Smooth muscle cell (in vitro differentiated cells): ENCODE data around the gene ZDHHC17. TPM values are rescaled to one million over a fixed set of nuclear protein-coding genes. Genes with fewer than 3 reads are reported as not detected.

ENCODE experiments used
- DNase-seq: peaks from one replicate; lab custom pipeline; 2025; ENCODE audit not compliant: unreplicated experiment; lab: John Stamatoyannopoulos, UW
- H2AFZ ChIP-seq: fragments of 200-600 bp; sonication (generic); 2 replicates; pipeline ENCODE4 v1.6.0; 2016; ENCODE audit warnings: antibody characterized with exemption, low read depth, mild to moderate bottlenecking
- H3F3A ChIP-seq: fragments of 200-600 bp; sonication (generic); 2 replicates; pipeline ENCODE4 v1.6.0; 2017; ENCODE audit warnings: antibody characterized with exemption, low read depth
- H3K27ac ChIP-seq: fragments of 200-600 bp; sonication (generic); 2 replicates; pipeline ENCODE4 v1.5.1; 2016; ENCODE audit warnings: low read depth, mild to moderate bottlenecking
- H3K27me3 ChIP-seq: fragments of 200-600 bp; sonication (generic); 2 replicates; pipeline ENCODE4 v1.6.1; 2016; ENCODE audit warnings: low read depth, mild to moderate bottlenecking
- H3K36me3 ChIP-seq: fragments of 200-600 bp; sonication (generic); 2 replicates; pipeline ENCODE4 v1.5.1; 2016; ENCODE audit warnings: low read depth
- H3K4me1 ChIP-seq: fragments of 200-600 bp; sonication (generic); 2 replicates; pipeline ENCODE4 v1.5.1; 2016; ENCODE audit warnings: low read depth
- H3K4me2 ChIP-seq: fragments of 200-600 bp; sonication (generic); 2 replicates; pipeline ENCODE4 v1.6.0; 2016; ENCODE audit warnings: mild to moderate bottlenecking
- H3K4me3 ChIP-seq: fragments of 200-600 bp; sonication (generic); 2 replicates; pipeline ENCODE4 v1.5.1; 2016; ENCODE audit warnings: mild to moderate bottlenecking
- H3K79me2 ChIP-seq: fragments of 200-600 bp; sonication (generic); 2 replicates; pipeline ENCODE4 v1.6.0; 2016; ENCODE audit warnings: low read depth, mild to moderate bottlenecking
- H3K9ac ChIP-seq: fragments of 200-600 bp; sonication (generic); 2 replicates; pipeline ENCODE4 v1.6.0; 2016; ENCODE audit warnings: low read depth
- H3K9me3 ChIP-seq: fragments of 200-600 bp; sonication (generic); replicated peaks from 2 replicates; pipeline ENCODE4 v1.5.1; 2016; ENCODE audit warnings: low read depth
- H4K20me1 ChIP-seq: fragments of 200-600 bp; sonication (generic); 2 replicates; pipeline ENCODE4 v1.6.0; 2016; ENCODE audit warnings: low read depth
- CTCF ChIP-seq: fragments of 200-600 bp; sonication (generic); IDR thresholded peaks from 2 replicates; pipeline ENCODE4 v1.5.1; 2017; ENCODE audit warnings: borderline replicate concordance, mild to moderate bottlenecking, antibody characterized with exemption; ENCODE audit not compliant: insufficient read depth, poor library complexity, severe bottlenecking
- WGBS: methylation state at CpG from one replicate; pipeline ENCODE4 v1.1.7; 2016; ENCODE audit warnings: low lambda C conversion rate; 5-methylcytosine and 5-hydroxymethylcytosine counted together
- polyA plus RNA-seq: library from polyadenylated mRNA; unstranded; fragments of >200 nt; fragmentation: Nextera tagmentation; extraction: Ambion mirVana; gene quantifications from 2 replicates; pipeline ENCODE4 v1.2.1, GENCODE V29; 2016
- total RNA-seq: library from RNA; depleted of rRNA; stranded (reverse); fragments of >200 nt; gene quantifications from 2 replicates; pipeline ENCODE4 v1.2.3, GENCODE V29; 2014

ZDHHC17 gene
- total and polyA plus RNA-seq, 2 experiments from 2014 or later, result 12.8 to 34.8 TPM

GRCh38 chr12:76792828-76793227, 28.9 kb downstream of the ZDHHC17 start:
- Histone ChIP-seq H4K20me1 (peaks cover 41% of the 10 kb centered on the region), H3K79me2 (peaks cover 89% of the 10 kb centered on the region), H3K4me1 (no peaks in the 10 kb centered on the region), H3K9me3 (no peaks in the 10 kb centered on the region), H3F3A (no peaks in the 10 kb centered on the region), H3K27ac (no peak overlapping the region), H3K27me3 (no peaks in the 10 kb centered on the region), H3K9ac (no peak overlapping the region), H3K36me3 (no peaks in the 10 kb centered on the region), H2AFZ (no peak overlapping the region), H3K4me3 (no peak overlapping the region), H3K4me2 (no peak overlapping the region)
- DNase-seq, result no peak
- 76% methylated on average over 1 of the region's 1 CpG for WGBS
- no peak for TF ChIP-seq CTCF

- H3K9ac ChIP-seq, result no peak overlapping the region
- no peak overlapping the region for H3K4me3 ChIP-seq
- H3K9me3 ChIP-seq, result peaks cover 10% of the 10 kb centered on the region
- 99% methylated on average over 4 of the region's 4 CpGs for WGBS
- H3K4me1 ChIP-seq, result no peaks in the 10 kb centered on the region
- DNase-seq, result no peak
- peaks cover 82% of the 10 kb centered on the region for H3K79me2 ChIP-seq
- no peak overlapping the region for H3K4me2 ChIP-seq
- H3K27ac ChIP-seq, result no peak overlapping the region
- no peaks in the 10 kb centered on the region for H3K27me3 ChIP-seq
- no peaks in the 10 kb centered on the region for H3F3A ChIP-seq
- H4K20me1 ChIP-seq, result peaks cover 12% of the 10 kb centered on the region
- H3K36me3 ChIP-seq, result peaks cover 6% of the 10 kb centered on the region
- no peak overlapping the region for H2AFZ ChIP-seq
- no peak for TF ChIP-seq CTCF
Observed at GRCh38 chr12:76798864-76799263, 34.9 kb downstream of the ZDHHC17 start.

GRCh38 chr12:76799362-76799761, 35.4 kb downstream of the ZDHHC17 start:
- no peak overlapping the region for H3K4me2 ChIP-seq
- H3K9ac ChIP-seq, result no peak overlapping the region
- H3K4me1 ChIP-seq, result no peaks in the 10 kb centered on the region
- peak overlapping the region; percentile 47 for H3K27ac ChIP-seq
- 88% methylated on average over 2 of the region's 2 CpGs for WGBS
- no peak for DNase-seq
- peaks cover 6% of the 10 kb centered on the region for H3K36me3 ChIP-seq
- peaks cover 10% of the 10 kb centered on the region for H3K9me3 ChIP-seq
- no peak overlapping the region for H3K4me3 ChIP-seq
- no peaks in the 10 kb centered on the region for H3K27me3 ChIP-seq
- TF ChIP-seq CTCF, result no peak
- H3F3A ChIP-seq, result no peaks in the 10 kb centered on the region
- peaks cover 81% of the 10 kb centered on the region for H3K79me2 ChIP-seq
- H2AFZ ChIP-seq, result no peak overlapping the region
- H4K20me1 ChIP-seq, result peaks cover 11% of the 10 kb centered on the region

- TF ChIP-seq CTCF, result no peak
- H3K36me3 ChIP-seq, result peaks cover 10% of the 10 kb centered on the region
- 98% methylated on average over 3 of the region's 3 CpGs for WGBS
- no peak for DNase-seq
- H3K27me3 ChIP-seq, result no peaks in the 10 kb centered on the region
- H3F3A ChIP-seq, result no peaks in the 10 kb centered on the region
- H2AFZ ChIP-seq, result no peak overlapping the region
- peaks cover 54% of the 10 kb centered on the region for H3K79me2 ChIP-seq
- H3K27ac ChIP-seq, result no peak overlapping the region
- H3K4me1 ChIP-seq, result no peaks in the 10 kb centered on the region
- H3K4me2 ChIP-seq, result no peak overlapping the region
- peaks cover 6% of the 10 kb centered on the region for H4K20me1 ChIP-seq
- H3K4me3 ChIP-seq, result no peak overlapping the region
- no peak overlapping the region for H3K9ac ChIP-seq
- H3K9me3 ChIP-seq, result peaks cover 10% of the 10 kb centered on the region
Observed at GRCh38 chr12:76802060-76802459, 38.1 kb downstream of the ZDHHC17 start.
